Testis (tissue), 3 donors: ENCODE data around the gene EEF2. TPM values are rescaled to one million over a fixed set of nuclear protein-coding genes. Genes with fewer than 3 reads are reported as not detected.
"Not testable (repeated sequence)": the region's sequence is repeated elsewhere in the genome, so short reads cannot be mapped to it uniquely, and the experiment has no call there.

Experiments used
- DNase-seq: peaks from one replicate; pipeline ENCODE4 v3.0.0-alpha.2; 2019
- H3K27ac ChIP-seq, 2 donors: fragments of 200-600 bp; sonication (generic); one replicate each; pipeline ENCODE4 v1.5.1; 2019
- H3K27me3 ChIP-seq: fragments of 200-600 bp; sonication (generic); one replicate; pipeline ENCODE4 v1.5.1; 2019
- H3K36me3 ChIP-seq: fragments of 200-600 bp; sonication (generic); one replicate; pipeline ENCODE4 v1.5.1; 2017; ENCODE audit warnings: low read depth; ENCODE audit errors: missing control alignments
- H3K4me1 ChIP-seq: fragments of 200-600 bp; sonication (generic); one replicate; pipeline ENCODE4 v1.5.1; 2019
- H3K4me3 ChIP-seq, 2 donors: fragments of 200-600 bp; sonication (generic); one replicate each; pipeline ENCODE4 v1.5.1; 2017 to 2019
- H3K9me3 ChIP-seq: fragments of 200-600 bp; sonication (generic); one replicate; pipeline ENCODE4 v1.5.1; 2017
- POLR2A ChIP-seq: fragments of 450-650 bp; IDR thresholded peaks from one replicate; pipeline ENCODE4 v1.6.1; 2017; ENCODE audit warnings: antibody characterized with exemption, mild to moderate bottlenecking, moderate library complexity
- WGBS, 2 donors: methylation state at CpG; one replicate each; pipeline ENCODE4 v1.1.5; 2018; 5-methylcytosine and 5-hydroxymethylcytosine counted together
- intact Hi-C: fragments of 100-400 bp; cut with DNase I; formaldehyde crosslinking; loops from one replicate; pipeline ENCODE4 v1.15.1; 2023; ENCODE audit warnings: low total_unique reads
- polyA plus RNA-seq: library from polyadenylated mRNA; stranded (reverse); fragments of 350-450 nt; fragmentation: Illumina TruSeq; extraction: RNeasy Lipid Tissue Mini Kit (QIAGEN cat#74804); gene quantifications from one replicate; pipeline ENCODE4 v1.2.3, GENCODE V29; 2014; ENCODE audit warnings: low read depth, low replicate concordance; ENCODE audit not compliant: insufficient read depth
- total RNA-seq, 2 donors: library from RNA; depleted of rRNA; stranded (reverse); fragments of >200 nt; gene quantifications; one replicate each; pipeline ENCODE4 v1.2.3, GENCODE V29; 2016
- TF ChIP-seq, protein P1 (sequence below), 3 experiments: fragments of 450-650 bp in 2 of 3; fragments of 200-600 bp in 1 of 3; sonication (generic) in 1 of 3; IDR thresholded peaks; one replicate each; pipeline ENCODE4 v1.5.1; 2016 to 2019; ENCODE audit warnings: antibody characterized with exemption in 3 of 3, mild to moderate bottlenecking in 2 of 3, moderate library complexity in 1 of 3

EEF2 gene
- total and polyA plus RNA-seq, 3 donors from 2014 or later = 909 to 1,599 (median 1,429) TPM

DNA sequence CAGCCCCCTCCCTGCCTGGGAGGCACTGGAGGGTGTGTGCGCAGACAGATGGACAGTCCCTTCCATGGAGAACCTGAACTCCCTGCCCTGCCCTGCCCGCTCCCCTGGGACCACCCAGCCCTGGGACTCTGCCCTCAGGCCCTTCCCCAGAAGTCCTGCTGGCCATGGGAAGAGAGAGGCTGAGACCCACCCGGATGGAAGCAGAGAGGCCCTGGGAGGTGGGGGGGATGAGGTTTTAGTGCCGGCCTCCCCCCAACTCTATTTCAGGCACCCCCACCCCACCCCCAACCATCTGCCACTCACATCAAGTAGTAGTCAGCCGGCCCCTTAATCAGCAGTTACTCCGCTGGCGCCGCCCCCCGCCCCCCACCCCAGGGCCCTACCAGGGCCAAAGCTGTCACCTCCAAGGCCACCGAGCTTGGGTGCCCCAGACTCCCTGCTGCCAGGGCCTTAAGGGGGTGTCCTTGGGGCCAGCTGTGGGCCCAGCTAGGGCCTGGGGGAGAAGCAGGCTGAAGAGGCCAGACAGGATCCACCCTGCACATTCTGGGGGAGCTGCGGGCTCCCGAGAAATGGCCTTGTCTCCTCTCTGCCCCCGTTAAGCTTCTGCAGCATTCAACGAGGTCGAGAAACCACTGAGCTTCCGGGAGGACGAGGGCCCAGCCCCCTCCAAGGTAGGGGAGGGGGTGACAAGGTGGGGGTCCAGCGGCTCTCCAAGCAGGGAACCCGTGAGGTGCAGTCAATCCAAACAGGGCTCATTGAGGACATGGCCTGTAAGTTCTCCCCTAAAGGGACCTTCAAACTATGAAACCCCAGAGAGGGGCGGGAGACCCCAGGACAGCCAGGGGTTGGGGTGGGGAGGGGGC is 35.0 kb downstream of the EEF2 start:
- H3K27me3 ChIP-seq = no peaks in the 10 kb centered on the region
- no peaks in the 10 kb centered on the region for H3K36me3 ChIP-seq
- intact Hi-C loops = no loop called here
- no peak for DNase-seq
- TF ChIP-seq, protein P1, sequence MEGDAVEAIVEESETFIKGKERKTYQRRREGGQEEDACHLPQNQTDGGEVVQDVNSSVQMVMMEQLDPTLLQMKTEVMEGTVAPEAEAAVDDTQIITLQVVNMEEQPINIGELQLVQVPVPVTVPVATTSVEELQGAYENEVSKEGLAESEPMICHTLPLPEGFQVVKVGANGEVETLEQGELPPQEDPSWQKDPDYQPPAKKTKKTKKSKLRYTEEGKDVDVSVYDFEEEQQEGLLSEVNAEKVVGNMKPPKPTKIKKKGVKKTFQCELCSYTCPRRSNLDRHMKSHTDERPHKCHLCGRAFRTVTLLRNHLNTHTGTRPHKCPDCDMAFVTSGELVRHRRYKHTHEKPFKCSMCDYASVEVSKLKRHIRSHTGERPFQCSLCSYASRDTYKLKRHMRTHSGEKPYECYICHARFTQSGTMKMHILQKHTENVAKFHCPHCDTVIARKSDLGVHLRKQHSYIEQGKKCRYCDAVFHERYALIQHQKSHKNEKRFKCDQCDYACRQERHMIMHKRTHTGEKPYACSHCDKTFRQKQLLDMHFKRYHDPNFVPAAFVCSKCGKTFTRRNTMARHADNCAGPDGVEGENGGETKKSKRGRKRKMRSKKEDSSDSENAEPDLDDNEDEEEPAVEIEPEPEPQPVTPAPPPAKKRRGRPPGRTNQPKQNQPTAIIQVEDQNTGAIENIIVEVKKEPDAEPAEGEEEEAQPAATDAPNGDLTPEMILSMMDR (IDR thresholded peaks at IDR 0.05) = no peak
- TF ChIP-seq POLR2A = no peak
- H3K4me3 ChIP-seq = no peak overlapping the region
- H3K9me3 ChIP-seq = no peaks in the 10 kb centered on the region
- 51 to 70% methylated on average over 7 to 20 of the region's 20 CpGs for WGBS, 2 donors
- H3K4me1 ChIP-seq = peaks cover 18% of the 10 kb centered on the region
- H3K27ac ChIP-seq = peak overlapping the region in 1 of 2 donors; percentile 4

DNA sequence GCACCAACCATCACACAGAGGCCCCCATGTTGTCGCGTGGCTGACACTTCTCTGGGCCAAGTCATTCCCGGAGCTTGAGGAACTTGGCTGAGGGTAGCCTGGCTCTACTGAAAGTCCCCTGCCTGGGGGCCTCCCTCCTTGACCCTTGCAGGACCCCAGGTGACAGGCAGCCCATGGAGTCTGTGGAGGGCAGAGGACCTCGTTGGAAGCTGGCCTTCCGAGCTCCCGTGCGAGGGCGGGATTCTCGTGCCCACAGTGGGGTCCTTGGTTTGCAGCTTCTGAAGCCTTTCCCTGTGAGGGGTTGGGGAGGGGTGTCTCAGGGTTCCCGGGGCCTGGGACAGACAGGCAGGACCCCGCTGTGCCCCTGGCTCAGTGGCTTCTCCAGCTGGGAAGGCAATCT is 36.0 kb downstream of the EEF2 start:
- no peak for DNase-seq
- intact Hi-C loops = no loop called here
- no peaks in the 10 kb centered on the region for H3K36me3 ChIP-seq
- TF ChIP-seq POLR2A = no peak
- TF ChIP-seq, protein P1 (IDR thresholded peaks at IDR 0.05) = no peak
- no peaks in the 10 kb centered on the region for H3K27me3 ChIP-seq
- H3K4me1 ChIP-seq = peaks cover 18% of the 10 kb centered on the region
- 74 to 85% methylated on average over 8 to 10 of the region's 11 CpGs for WGBS, 2 donors
- H3K4me3 ChIP-seq = no peak overlapping the region
- H3K27ac ChIP-seq = no peak overlapping the region
- H3K9me3 ChIP-seq = no peaks in the 10 kb centered on the region

DNA sequence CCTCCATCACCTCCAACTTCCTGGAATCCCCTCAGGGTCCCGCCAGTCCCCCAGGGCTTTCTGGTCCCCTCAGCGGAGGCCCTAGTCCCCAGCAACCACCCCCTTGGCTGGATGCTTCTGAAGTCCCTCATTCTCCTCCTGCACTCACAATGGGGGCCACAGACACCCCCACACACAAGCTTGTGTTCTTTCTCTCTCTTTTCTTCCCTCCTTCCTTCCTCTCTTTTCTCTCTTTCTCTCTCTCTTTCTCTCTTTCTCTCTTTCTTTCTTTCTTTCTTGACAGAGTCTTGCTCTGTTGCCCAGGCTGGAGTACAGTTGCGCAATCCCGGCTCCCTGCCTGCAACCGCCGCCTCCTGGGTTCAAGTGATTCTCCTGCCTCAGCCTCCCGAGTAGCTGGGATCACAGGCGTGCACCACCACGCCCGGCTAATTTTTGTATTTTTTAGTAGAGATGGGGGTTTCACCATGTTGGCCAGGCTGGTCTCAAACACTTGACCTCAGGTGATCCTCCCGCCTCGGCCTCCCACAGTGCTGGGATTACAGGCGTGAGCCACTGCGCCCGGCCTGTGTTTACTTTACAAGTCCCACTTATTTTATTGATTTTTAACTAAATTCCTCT is 37.8 kb downstream of the EEF2 start:
- H3K4me3 ChIP-seq, H3K27ac ChIP-seq, H3K36me3 ChIP-seq, intact Hi-C loops, DNase-seq, H3K9me3 ChIP-seq, H3K27me3 ChIP-seq: not testable (repeated sequence)
- WGBS, 2 donors = 90 to 93% methylated on average over 15 of the region's 15 CpGs
- peaks cover 15% of the 10 kb centered on the region for H3K4me1 ChIP-seq

DNA sequence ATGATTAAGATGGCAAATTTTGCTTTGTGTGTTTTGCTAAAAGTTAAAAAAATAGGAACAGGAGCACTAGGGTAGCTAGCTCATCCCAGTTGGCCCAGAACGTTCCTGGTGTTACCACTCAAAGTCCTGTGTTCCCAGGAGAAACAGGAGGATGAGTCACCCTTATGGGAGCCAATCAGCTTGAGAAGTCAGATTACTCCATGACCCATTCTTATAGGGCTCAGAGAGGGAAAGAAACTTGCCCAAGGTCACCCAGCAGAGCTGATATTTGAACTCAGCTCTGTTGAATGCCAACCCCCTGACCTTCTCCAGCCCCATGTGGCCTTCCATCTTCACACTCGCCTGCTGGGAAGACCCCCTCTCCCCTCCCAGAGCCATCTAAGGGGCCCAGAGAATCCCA is 39.4 kb downstream of the EEF2 start:
- WGBS, 2 donors = 44 to 47% methylated on average over 2 of the region's 2 CpGs
- DNase-seq = no peak

More for the DNA sequence above, 39.4 kb downstream of the EEF2 start:
- H3K9me3 ChIP-seq = no peaks in the 10 kb centered on the region
- H3K27me3 ChIP-seq = no peaks in the 10 kb centered on the region
- intact Hi-C loops = no loop called here
- peaks cover 8% of the 10 kb centered on the region for H3K4me1 ChIP-seq
- no peak overlapping the region for H3K4me3 ChIP-seq
- no peaks in the 10 kb centered on the region for H3K36me3 ChIP-seq
- H3K27ac ChIP-seq = no peak overlapping the region
- TF ChIP-seq, protein P1 (IDR thresholded peaks at IDR 0.05) = no peak
- TF ChIP-seq POLR2A = no peak
